NT2/D1 (cell line): Measurements from ENCODE around the gene EOLA2.

Experiments
- SUZ12 ChIP-seq: IDR thresholded peaks from 2 replicates; pipeline ENCODE4 v1.6.1; 2011; ENCODE audit not compliant: insufficient read length, insufficient read depth; ENCODE audit errors: extremely low read depth
- YY1 ChIP-seq: IDR thresholded peaks from 2 replicates; pipeline ENCODE4 v1.6.1; 2011; ENCODE audit not compliant: insufficient read length, insufficient read depth
- ZNF274 ChIP-seq: IDR thresholded peaks from 2 replicates; pipeline ENCODE4 v1.6.1; 2011; ENCODE audit warnings: mild to moderate bottlenecking, low read depth, low read length

GRCh38 chrX:149908727-149909126, 29.6 kb downstream of the EOLA2 start:
- TF ChIP-seq YY1 (no peak), SUZ12 (no peak), ZNF274 (no peak)
